ENCODE data around the gene GPSM1.

Gene GPSM1

GRCh38 chr9:136355616-136356557 lies 28.5 kb downstream of the GPSM1 start:
- DNase-seq (ENCODE audit: low read depth) = no peak
- no peak overlapping the region for H3K4me3 ChIP-seq (ENCODE audit: control insufficient read depth, low read depth, low read length)
- no peak for TF ChIP-seq CTCF (conservative IDR thresholded peaks at IDR 0.05; ENCODE audit: control insufficient read depth, insufficient read depth, low read depth, low read length)

GRCh38 chr9:136357202-136357725 lies 29.9 kb downstream of the GPSM1 start:
- TF ChIP-seq CTCF (conservative IDR thresholded peaks at IDR 0.05; ENCODE audit: control insufficient read depth, insufficient read depth, low read depth, low read length) = no peak
- DNase-seq (ENCODE audit: low read depth) = no peak
- no peak overlapping the region for H3K4me3 ChIP-seq (ENCODE audit: control insufficient read depth, low read depth, low read length)

GRCh38 chr9:136358016-136358415 lies 30.7 kb downstream of the GPSM1 start:
- H3K4me3 ChIP-seq (ENCODE audit: control insufficient read depth, low read depth, low read length) = no peak overlapping the region
- TF ChIP-seq CTCF (conservative IDR thresholded peaks at IDR 0.05; ENCODE audit: control insufficient read depth, insufficient read depth, low read depth, low read length) = no peak
- no peak for DNase-seq (ENCODE audit: low read depth)

- no peak for DNase-seq (ENCODE audit: low read depth)
- TF ChIP-seq CTCF (conservative IDR thresholded peaks at IDR 0.05; ENCODE audit: control insufficient read depth, insufficient read depth, low read depth, low read length) = no peak
- H3K4me3 ChIP-seq (ENCODE audit: control insufficient read depth, low read depth, low read length) = no peak overlapping the region
Measured at GRCh38 chr9:136358888-136359287, 31.5 kb downstream of the GPSM1 start.

GRCh38 chr9:136359774-136360718 lies 32.7 kb downstream of the GPSM1 start:
- DNase-seq (ENCODE audit: low read depth) = no peak
- no peak overlapping the region for H3K4me3 ChIP-seq (ENCODE audit: control insufficient read depth, low read depth, low read length)
- no peak for TF ChIP-seq CTCF (conservative IDR thresholded peaks at IDR 0.05; ENCODE audit: control insufficient read depth, insufficient read depth, low read depth, low read length)

GRCh38 chr9:136361047-136361753 lies 33.9 kb downstream of the GPSM1 start:
- peak; percentile 36 for DNase-seq (ENCODE audit: low read depth)
- no peak overlapping the region for H3K4me3 ChIP-seq (ENCODE audit: control insufficient read depth, low read depth, low read length)
- TF ChIP-seq CTCF (conservative IDR thresholded peaks at IDR 0.05; ENCODE audit: control insufficient read depth, insufficient read depth, low read depth, low read length) = no peak

All from fibroblast of mammary gland (primary cell).